ENCODE data around the gene BACE1. TPM values are rescaled to one million over a fixed set of nuclear protein-coding genes. Genes with fewer than 3 reads are reported as not detected.

BACE1 gene
- total RNA-seq, 2 donors from 2014 or later: 0.21 to 0.89 TPM

- DNase-seq (ENCODE audit: low spot score): no peak
Measured at GRCh38 chr11:117248341-117248740, 67.7 kb downstream of the BACE1 start.

DNA sequence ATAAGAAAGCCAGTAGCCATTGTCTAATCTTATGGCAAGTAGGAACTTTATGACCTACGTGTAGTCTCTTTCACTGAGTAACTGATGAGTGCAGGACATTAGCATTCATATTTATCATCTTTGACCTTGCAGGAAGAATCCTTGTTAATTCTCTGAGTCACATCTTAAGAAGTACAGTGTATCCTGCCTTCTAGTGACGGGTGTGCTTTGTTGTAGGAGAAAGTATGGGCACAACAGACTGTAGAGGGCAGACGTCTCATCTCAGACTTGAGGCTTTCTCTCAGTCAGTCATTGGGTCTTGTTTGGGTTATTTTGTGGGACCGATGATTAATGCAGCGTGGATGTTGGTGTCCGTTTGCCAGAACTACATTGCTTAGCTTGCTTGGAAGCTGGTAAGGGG, 76.8 kb downstream of the BACE1 start:
- no peak for ATAC-seq
- peaks cover 2% of the 10 kb centered on the region in 2 donors for H3K4me1 Mint-ChIP-seq (ENCODE audit: low read depth in 2 of 2)

More at GRCh38 chr11:117248341-117248740, 67.7 kb downstream of the BACE1 start:
- Mint-ChIP-seq H3K27ac (no peak overlapping the region), H3K4me3 (no peak overlapping the region), H3K9me3 (no peaks in the 10 kb centered on the region), H3K36me3 (peaks cover 21% of the 10 kb centered on the region), H3K4me1 (ENCODE audit: low read depth in 2 of 2) (peaks cover 0 to 3% of the 10 kb centered on the region in 2 donors), H3K27me3 (no peaks in the 10 kb centered on the region)
- no peak for ATAC-seq

GRCh38 chr11:117238221-117238620, 77.8 kb downstream of the BACE1 start:
- H3K4me3 Mint-ChIP-seq: no peak overlapping the region
- DNase-seq (ENCODE audit: low spot score): no peak
- no peak overlapping the region for H3K27ac Mint-ChIP-seq
- peaks cover 7 to 11% of the 10 kb centered on the region in 2 donors for H3K4me1 Mint-ChIP-seq (ENCODE audit: low read depth in 2 of 2)
- no peaks in the 10 kb centered on the region for H3K27me3 Mint-ChIP-seq
- H3K36me3 Mint-ChIP-seq: peaks cover 6% of the 10 kb centered on the region
- no peak for ATAC-seq
- no peaks in the 10 kb centered on the region for H3K9me3 Mint-ChIP-seq

More for the DNA sequence above, 76.8 kb downstream of the BACE1 start:
- Mint-ChIP-seq H3K27ac (no peak overlapping the region), H3K9me3 (no peaks in the 10 kb centered on the region), H3K36me3 (peaks cover 10% of the 10 kb centered on the region), H3K4me3 (no peak overlapping the region), H3K27me3 (no peaks in the 10 kb centered on the region)
- no peak for DNase-seq (ENCODE audit: low spot score)

Other genes with a start within 250 kb of the BACE1 start
- gene SIK3, start 217.8 kb downstream of the BACE1 start, total RNA-seq: 100 to 1,000 TPM in 1 of 2 donors, 10 to 100 TPM in 1; 88.7 to 111 TPM
- gene PAFAH1B2, start 172.0 kb downstream of the BACE1 start, total RNA-seq: 10 to 100 TPM; 60.6 to 76.7 TPM
- 10 to 100 TPM; 23.1 to 30.3 TPM for gene SIDT2, start 137.5 kb downstream of the BACE1 start, total RNA-seq
- gene TAGLN, start 116.9 kb downstream of the BACE1 start, total RNA-seq: 1 to 10 TPM; 4.8 to 7.4 TPM
- gene PCSK7, start 84.2 kb downstream of the BACE1 start, total RNA-seq: 100 to 1,000 TPM; 140 to 206 TPM
- 10 to 100 TPM; 18.9 to 21.6 TPM for gene RNF214, start 83.6 kb downstream of the BACE1 start, total RNA-seq
- 1 to 10 TPM; 4.2 to 6.9 TPM for gene BACE1-AS, start 24.9 kb downstream of the BACE1 start, total RNA-seq
- 10 to 100 TPM; 30.1 to 60.8 TPM for gene CEP164, start 11.6 kb upstream of the BACE1 start, total RNA-seq

Measured in natural killer cell treated with Interleukin-12 subunit alpha and Interleukin-12 subunit beta and Interleukin-15 and Interleukin-18, amount 100 ng/mL, for 72 hours (primary cell).